GM19395 (cell line): Measurements from ENCODE around the gene SYVN1.
"Not testable (repeated sequence)": the region's sequence is repeated elsewhere in the genome, so short reads cannot be mapped to it uniquely, and the experiment has no call there.

ENCODE experiments used
- ATAC-seq: cut with Tn5 transposase; IDR thresholded peaks from one replicate; pipeline ENCODE4 v1.9.1; 2021; ENCODE audit warnings: mild to moderate bottlenecking, moderate library complexity; ENCODE audit not compliant: unreplicated experiment

SYVN1 gene

GRCh38 chr11:65134240-65134951, at the start of gene SYVN1:
Gene SYVN1, minus strand, starts transcription at chr11:65134519. Its CDS starts 918 bp downstream, at chr11:65133601.
- peak; percentile 70 for ATAC-seq

DNA sequence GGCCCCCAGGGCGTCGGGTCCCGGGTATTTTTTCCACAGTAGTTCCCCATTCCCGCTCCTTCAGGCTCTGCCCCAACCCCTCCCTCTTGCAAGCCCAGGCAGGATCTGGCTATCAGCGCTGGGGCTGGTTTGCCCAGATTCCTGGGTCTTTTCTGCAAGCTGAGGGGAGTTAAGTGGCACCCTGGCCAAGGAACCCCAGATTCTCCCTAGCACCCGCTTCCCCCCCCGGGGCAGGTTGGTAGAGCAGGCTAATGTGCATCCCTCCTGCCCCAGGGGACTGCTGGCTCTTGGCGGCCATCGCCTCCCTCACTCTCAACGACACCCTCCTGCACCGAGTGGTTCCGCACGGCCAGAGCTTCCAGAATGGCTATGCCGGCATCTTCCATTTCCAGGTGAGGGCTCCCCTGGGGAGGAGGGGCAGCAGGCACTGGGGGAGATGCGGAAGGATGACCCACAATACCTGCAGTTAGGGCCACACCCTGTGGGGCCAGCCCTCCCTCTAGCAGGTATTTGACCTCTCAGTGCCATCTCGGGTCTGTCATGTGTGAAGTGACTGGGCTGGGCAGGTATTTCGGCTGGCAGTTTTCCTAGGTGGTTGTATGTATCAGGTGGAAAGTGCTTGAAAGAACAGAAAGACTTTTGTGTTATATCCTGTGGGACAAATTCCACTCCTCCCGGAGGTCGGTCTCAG, 49.0 kb upstream of the SYVN1 start:
- ATAC-seq: no peak

- no peak for ATAC-seq
These were observed 48.2 kb upstream of the SYVN1 start for GRCh38 chr11:65182258-65183170.

DNA sequence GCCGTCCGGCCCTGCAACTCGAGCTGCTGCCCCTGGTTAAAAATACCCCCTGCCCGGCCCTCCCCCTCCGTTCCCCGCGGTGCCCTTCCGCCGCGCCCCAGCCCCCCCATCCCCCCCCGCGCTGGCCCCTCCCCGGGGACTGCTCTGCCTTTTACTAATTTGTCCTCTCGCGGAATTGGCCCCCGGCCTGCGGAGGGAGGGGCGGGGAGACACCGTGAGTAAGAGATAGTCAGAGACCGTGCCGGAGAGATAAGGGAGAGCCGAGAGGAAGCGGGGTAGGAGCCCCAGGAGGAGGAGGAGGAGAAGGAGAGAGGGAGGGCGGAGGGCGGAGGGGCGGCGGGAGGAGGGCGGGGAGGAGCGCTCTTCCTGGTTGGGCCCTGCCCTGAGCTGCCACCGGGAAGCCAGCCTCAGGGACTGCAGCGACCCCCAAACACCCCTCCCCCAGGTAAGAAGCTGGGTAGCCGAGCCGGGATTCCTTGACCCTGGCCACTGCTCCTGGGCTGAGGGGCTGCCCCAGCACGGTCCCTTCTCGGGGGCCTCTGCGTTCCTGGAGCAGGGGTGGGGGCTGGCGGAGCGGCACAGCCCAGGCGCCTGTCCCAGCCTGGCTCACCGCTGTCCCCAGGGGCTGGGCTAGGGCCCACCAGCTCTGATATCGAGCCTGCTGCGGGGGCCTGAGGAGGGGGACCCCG, 47.4 kb upstream of the SYVN1 start, which contains the start of gene CAPN1:
TSS of gene CAPN1 (plus strand) at position 360 of the 689 bp plus-strand sequence. CDS start 774 bp downstream, outside the sequence.
- ATAC-seq: peak; percentile 49

DNA sequence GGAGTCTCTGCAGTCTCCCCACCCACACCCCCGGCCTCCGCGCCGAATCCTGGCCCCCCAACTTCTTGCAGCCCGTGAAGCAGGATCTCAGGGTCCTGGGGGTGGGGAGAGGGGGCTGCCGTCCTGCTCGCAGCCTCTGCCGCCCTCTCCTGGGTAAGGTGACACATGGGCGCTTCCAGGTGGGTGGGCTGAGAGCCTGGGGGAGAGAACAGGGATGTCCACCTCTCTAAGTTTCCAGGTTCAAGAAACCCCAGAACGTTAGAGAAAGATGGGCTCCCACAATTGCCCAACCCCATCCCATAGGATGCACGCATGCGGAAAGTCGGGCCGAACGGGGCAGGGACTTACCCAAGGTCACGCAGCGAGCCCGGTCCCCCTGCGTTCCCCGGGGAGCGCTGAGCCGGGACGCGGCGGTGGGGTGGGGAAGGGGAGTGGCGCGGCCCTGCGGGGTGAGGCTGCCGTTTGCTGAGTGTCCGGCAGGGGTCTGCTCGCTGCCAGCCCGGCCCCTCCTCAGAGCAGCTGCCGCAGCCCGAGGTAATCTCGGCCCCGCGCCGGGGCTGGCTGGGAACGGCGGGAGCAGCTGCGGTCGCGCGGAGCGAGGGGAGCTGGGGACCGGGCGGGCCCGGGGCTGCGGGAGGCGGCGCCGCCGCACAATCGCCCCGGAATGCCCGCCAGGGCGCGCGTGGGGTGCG, 46.7 kb upstream of the SYVN1 start:
- ATAC-seq: peak; percentile 69

- not testable (repeated sequence) for ATAC-seq
These were observed 40.3 kb upstream of the SYVN1 start for GRCh38 chr11:65174571-65175010.

DNA sequence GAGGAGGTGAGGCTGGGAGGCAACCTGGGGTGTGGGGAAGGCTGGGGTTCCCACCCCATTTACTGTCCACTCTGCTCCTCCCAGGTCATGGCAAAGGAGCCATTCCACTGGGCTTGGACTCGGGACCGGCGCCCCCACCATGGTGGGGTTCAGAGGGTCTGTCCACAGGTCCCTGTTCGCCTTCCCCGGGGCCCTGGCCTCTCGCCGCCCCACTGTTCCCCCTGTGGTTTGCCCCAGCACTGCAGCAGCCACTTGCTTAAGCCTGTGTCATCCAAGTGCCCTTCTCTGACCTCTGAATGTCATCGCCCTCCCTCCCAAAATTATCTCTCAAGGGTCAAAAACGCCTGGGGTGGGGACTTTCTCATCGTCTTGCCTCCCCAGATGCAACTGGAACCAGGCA, 38.3 kb upstream of the SYVN1 start:
- ATAC-seq: no peak

DNA sequence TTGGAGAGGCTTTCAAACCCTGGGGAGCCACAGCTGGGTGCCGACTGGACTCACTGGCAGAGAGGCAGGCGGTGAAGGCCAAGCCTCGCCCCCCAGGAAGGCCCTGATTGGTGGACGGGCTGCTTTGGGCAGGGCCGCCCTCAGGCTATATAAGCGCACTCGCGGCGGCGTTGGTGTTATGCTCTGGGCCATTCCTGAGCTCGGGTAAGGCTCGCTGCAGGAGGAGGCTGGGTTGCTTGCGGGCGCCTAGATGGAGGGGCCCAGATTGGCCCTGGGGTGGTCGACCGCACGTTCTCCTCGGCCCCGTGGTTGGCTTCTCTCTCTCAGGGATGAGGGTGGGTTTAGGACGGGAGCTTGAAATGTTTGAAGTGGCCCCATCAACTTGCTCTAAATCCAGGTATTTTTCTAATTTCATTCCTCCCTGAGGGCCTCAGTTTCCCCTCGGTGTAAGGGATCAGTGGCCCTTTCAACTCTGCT, 35.8 kb upstream of the SYVN1 start, which contains the start of gene SPDYC:
TSS of gene SPDYC (plus strand) at position 176 of the 477 bp plus-strand sequence. CDS start 1,125 bp downstream, outside the sequence.
- ATAC-seq: no peak

DNA sequence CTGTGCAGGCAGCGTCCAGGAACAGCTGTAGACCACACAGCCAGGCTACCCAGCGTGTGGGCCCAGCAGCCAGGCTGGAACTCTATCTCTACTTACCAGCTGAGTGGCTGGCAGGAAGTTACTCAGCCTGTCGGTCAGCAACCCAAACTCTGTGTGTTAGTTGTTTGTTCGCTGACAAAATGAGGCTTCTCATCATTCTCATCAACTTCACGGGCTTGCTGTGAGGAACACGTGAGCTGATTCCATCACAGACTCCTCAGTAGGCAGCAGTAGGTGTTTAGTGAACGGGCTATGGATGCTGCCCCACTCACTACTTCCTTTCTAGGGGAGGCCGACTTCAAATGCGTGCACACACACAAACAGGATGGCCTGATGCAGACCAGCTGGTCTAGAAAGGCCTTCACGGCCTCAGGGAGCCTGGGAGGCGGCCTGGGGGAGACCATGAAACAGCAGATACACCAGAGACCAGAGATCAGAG, 34.9 kb upstream of the SYVN1 start:
- no peak for ATAC-seq

- no peak for ATAC-seq
These were observed 33.3 kb upstream of the SYVN1 start for GRCh38 chr11:65167656-65168055.

DNA sequence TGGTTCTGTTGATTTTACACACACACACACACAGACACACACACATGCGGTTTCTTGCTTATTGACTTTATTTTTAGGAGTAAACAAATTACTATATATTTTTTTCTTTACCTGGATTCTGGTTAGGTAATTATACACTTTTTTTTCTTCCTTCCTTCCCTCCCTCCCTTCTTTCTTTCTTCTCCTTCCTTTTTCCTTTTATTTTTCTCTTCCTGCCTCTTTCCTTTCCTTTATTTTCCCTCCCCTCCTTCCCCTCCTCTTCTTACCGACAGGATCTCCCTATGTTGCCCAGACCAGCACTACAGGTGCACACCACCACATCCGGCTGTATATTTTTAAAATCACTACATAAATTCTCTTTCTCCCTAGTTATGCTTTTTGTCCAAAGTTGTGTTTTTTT, 32.6 kb upstream of the SYVN1 start:
- ATAC-seq: no peak

DNA sequence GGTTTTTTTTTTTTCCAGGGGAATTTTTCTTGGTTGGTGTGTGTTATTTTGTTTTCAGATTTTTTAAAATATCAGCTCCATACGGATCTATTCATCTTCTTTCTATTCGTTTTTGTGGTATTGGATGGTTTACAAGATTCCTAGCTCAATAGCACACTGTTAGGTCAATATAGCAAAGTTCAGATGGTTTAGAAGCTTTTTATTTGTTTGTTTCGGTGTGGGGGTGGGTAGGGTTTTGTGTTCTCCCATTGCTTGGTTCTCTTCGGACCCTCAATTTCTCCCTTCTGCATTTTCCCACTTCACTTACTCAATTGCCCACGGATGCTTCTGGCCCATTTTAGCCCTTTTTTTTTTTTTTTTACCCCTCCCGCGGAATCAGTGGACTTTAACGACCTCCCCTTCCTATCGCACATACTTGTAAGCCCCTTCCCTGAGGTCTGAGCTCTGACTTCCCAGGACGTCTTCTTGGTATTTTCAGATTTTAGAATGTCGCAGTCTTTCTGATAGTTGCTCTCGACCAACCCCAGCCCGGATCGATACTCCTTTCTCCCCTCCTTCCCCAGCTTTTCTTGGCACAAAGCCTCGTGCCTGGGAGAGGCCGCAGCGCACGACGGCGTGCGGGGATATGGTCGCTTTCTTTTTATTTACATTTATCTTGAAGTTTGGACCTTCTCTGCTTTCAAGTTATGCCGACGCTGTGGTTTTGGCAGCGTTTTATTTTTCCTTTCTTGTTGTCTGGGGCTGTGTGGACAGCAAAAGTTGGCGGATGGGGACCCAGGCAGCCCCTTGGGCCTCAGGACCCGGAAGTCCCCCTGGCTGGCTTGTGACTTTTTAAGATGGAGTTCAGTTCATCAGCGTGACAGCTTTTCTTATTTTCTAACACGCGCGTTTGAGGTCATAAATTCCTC, 31.3 kb upstream of the SYVN1 start:
- no peak for ATAC-seq

GRCh38 chr11:65163684-65164083, 29.4 kb upstream of the SYVN1 start:
- ATAC-seq: no peak

DNA sequence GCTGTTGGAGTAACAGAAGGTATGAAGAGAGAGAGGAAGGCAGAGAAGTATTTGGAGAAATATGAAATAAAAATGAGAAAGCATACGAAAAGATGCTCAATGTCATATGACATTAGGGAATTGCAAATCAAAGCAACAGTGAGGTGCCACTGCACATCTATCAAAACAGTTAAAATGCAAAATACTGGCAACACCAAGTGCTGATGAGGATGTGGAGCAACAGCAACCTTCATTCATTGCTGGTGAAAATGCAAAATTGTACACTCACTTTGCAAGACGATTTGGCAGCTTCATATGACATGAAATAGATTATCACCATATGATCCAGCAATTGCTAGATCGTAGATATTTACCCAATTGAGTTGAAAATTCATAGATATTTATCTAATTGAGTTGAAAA, 26.3 kb upstream of the SYVN1 start:
- ATAC-seq: no peak

DNA sequence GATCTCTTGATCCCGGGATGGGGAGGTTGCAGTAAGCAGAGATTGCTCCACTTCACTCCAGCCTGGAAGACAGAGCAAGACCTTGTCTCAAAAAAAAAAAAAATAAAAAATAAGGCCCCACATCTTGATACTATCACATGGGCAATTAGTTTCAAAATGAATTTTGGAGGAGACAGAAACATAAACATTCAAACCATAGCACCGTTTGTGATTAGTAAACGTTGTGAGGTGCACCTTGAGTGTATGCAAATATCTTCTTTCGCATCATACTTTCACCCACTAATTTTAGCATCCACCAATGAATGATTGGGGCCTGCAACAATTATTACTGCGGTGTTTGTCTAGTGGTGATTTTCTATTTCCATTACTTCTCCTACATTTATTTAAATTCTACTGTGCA, 24.7 kb upstream of the SYVN1 start:
- ATAC-seq: no peak

DNA sequence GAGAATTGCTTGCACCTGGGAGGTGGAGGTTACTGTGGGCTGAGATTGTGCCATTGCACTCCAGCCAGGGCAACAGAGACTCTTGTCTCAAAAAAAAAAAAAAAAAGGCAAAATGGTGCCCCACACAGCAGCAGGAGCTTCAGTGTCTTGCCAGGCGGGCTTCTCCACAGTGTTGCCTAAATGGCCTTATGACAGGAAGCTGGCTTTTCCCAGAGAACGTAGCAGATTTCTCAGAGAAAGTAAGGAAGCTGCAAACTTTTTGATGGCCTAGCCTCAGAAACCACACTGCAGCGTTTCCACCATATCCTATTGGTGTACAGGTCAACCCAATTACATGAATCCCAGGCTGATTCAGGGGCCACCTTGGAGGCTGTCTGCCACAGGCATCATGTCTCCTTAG, 23.0 kb upstream of the SYVN1 start:
- ATAC-seq: no peak

DNA sequence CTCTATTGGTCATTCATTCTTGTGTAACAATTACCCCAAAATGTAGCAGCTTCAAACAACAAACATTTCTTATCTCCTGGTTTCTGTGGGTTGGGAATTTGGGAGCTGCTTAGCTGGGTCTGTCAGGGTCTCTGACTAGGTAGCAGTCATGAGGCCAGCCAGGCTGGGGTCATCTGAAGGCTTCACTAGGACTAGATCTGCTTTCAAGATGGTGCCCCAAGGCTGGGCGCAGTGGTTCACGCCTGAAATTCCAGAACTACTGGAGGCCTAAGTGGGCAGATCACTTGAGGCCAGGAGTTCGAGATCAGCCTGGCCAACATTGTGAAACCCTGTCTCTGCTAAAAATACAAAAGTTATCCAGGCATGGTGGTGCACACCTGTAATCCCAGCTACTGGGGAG, 22.6 kb upstream of the SYVN1 start:
- ATAC-seq: no peak

DNA sequence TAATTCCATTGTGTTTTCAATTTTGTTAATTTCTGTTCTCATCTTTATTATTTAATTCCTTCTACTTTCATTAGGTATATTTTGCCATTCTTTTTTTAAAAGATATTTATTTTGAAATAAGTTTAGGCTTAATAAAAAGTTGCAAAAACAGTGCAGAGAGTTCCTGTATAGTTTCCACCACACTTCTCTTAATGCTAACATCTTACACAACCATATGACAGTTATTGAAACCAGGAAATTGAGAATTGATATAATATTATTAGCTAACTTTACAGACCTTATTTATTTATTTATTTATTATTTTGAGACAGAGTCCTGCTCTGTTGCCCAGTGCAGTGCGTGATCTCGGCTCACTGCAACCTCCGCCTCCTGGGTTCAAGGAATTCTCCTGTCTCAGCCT, 21.9 kb upstream of the SYVN1 start:
- ATAC-seq: no peak

- ATAC-seq: no peak
These were observed 17.8 kb upstream of the SYVN1 start for GRCh38 chr11:65152122-65152521.
